ENCODE data around the gene FNBP1L. TPM values are rescaled to one million over a fixed set of nuclear protein-coding genes. Genes with fewer than 3 reads are reported as not detected.

FNBP1L gene
- total and polyA plus RNA-seq, 2 donors (not counting 1 experiment from before 2014, with no cell fraction given), result 0.86 to 5.4 TPM

GRCh38 chr1:93542398-93542797 is 94.5 kb downstream of the FNBP1L start:
- Histone ChIP-seq H3K27me3 (replicated peaks in 1 of 4; ENCODE audit: control extremely low read depth in 1 of 4, control insufficient read depth in 3 of 4, insufficient read depth in 4 of 4, low read length in 3 of 4) (no peaks in the 10 kb centered on the region), H4K20me1 (ENCODE audit: control insufficient read depth, insufficient read depth, low read length, poor library complexity, severe bottlenecking) (no peaks in the 10 kb centered on the region), H3K4me1 (ENCODE audit: control insufficient read depth in 2 of 2, insufficient read depth in 2 of 2, low read length in 2 of 2) (no peaks in the 10 kb centered on the region), H3K36me3 (replicated peaks in 1 of 2; ENCODE audit: control extremely low read depth in 1 of 2, control insufficient read depth in 1 of 2, extremely low read depth in 1 of 2, insufficient read depth in 2 of 2, low read length in 1 of 2) (no peaks in the 10 kb centered on the region), H3K4me2 (replicated peaks; ENCODE audit: low read depth, low read length, poor library complexity, severe bottlenecking) (no peak overlapping the region), H3K9me3 (ENCODE audit: control extremely low read depth in 1 of 3, control insufficient read depth in 2 of 3, insufficient read depth in 1 of 3, low read length in 2 of 3) (no peaks in the 10 kb centered on the region), H2AFZ (ENCODE audit: insufficient read depth, low read depth, low read length, poor library complexity, severe bottlenecking) (no peak overlapping the region), H3K9ac (ENCODE audit: low read length) (no peak overlapping the region), H3K27ac (ENCODE audit: low read length in 2 of 2) (no peak overlapping the region), H3K4me3 (ENCODE audit: control extremely low read depth in 1 of 5, extremely low read depth in 1 of 5, insufficient read depth in 1 of 5, low read depth in 2 of 5, low read length in 4 of 5) (no peak overlapping the region), H3K79me2 (ENCODE audit: control insufficient read depth, insufficient read depth, low read length) (no peaks in the 10 kb centered on the region)
- ChIA-PET CTCF (no interaction called here), POLR2A (interaction anchor here (0.6 kb wide), 1 partner anchor 234 kb away, joined by 4 read pairs; no protein-coding TSS in a partner anchor)
- H3K27me3 Mint-ChIP-seq, result no peaks in the 10 kb centered on the region
- intact Hi-C loops (cut with micrococcal nuclease), result no loop called here
- H3K9me3 Mint-ChIP-seq (ENCODE audit: insufficient read depth), result no peaks in the 10 kb centered on the region
- TF ChIP-seq EZH2 (IDR thresholded peaks at IDR 0.05; ENCODE audit: borderline replicate concordance, insufficient read depth, low read depth, low read length, poor library complexity, severe bottlenecking) (no peak), CTCF (IDR thresholded peaks at IDR 0.05) (no peak)
- ATAC-seq (ENCODE audit: low read depth), result no peak
- H3K4me3 Mint-ChIP-seq, result no peak overlapping the region
- H3K27ac Mint-ChIP-seq, result no peak overlapping the region
- no CpG with 5 or more reads among the region's 1 CpG for WGBS (ENCODE audit: insufficient coverage)
- no peak for DNase-seq
- H3K4me1 Mint-ChIP-seq, result no peaks in the 10 kb centered on the region

GRCh38 chr1:93546162-93546863 is 98.4 kb downstream of the FNBP1L start:
- Histone ChIP-seq H3K27me3 (replicated peaks in 1 of 4; ENCODE audit: control extremely low read depth in 1 of 4, control insufficient read depth in 3 of 4, insufficient read depth in 4 of 4, low read length in 3 of 4) (no peaks in the 10 kb centered on the region), H3K9me3 (ENCODE audit: control extremely low read depth in 1 of 3, control insufficient read depth in 2 of 3, insufficient read depth in 1 of 3, low read length in 2 of 3) (no peaks in the 10 kb centered on the region), H3K9ac (ENCODE audit: low read length) (no peak overlapping the region), H3K36me3 (replicated peaks in 1 of 2; ENCODE audit: control extremely low read depth in 1 of 2, control insufficient read depth in 1 of 2, extremely low read depth in 1 of 2, insufficient read depth in 2 of 2, low read length in 1 of 2) (peaks cover 0 to 10% of the 10 kb centered on the region in 2 experiments), H3K4me1 (ENCODE audit: control insufficient read depth in 2 of 2, insufficient read depth in 2 of 2, low read length in 2 of 2) (no peaks in the 10 kb centered on the region), H4K20me1 (ENCODE audit: control insufficient read depth, insufficient read depth, low read length, poor library complexity, severe bottlenecking) (no peaks in the 10 kb centered on the region), H3K27ac (ENCODE audit: low read length in 2 of 2) (no peak overlapping the region), H3K4me3 (ENCODE audit: control extremely low read depth in 1 of 5, extremely low read depth in 1 of 5, insufficient read depth in 1 of 5, low read depth in 2 of 5, low read length in 4 of 5) (no peak overlapping the region), H3K79me2 (ENCODE audit: control insufficient read depth, insufficient read depth, low read length) (no peaks in the 10 kb centered on the region), H2AFZ (ENCODE audit: insufficient read depth, low read depth, low read length, poor library complexity, severe bottlenecking) (no peak overlapping the region), H3K4me2 (replicated peaks; ENCODE audit: low read depth, low read length, poor library complexity, severe bottlenecking) (no peak overlapping the region)
- no peaks in the 10 kb centered on the region for H3K9me3 Mint-ChIP-seq (ENCODE audit: insufficient read depth)
- ChIA-PET CTCF (interaction anchor here (1.4 kb wide), 1 partner anchor 83 kb away, joined by 3 read pairs; no protein-coding TSS in a partner anchor), POLR2A (no interaction called here)
- no peaks in the 10 kb centered on the region for H3K27me3 Mint-ChIP-seq
- TF ChIP-seq CTCF (IDR thresholded peaks at IDR 0.05) (no peak), EZH2 (IDR thresholded peaks at IDR 0.05; ENCODE audit: borderline replicate concordance, insufficient read depth, low read depth, low read length, poor library complexity, severe bottlenecking) (no peak)
- intact Hi-C loops (cut with micrococcal nuclease), result no loop called here
- H3K4me3 Mint-ChIP-seq, result no peak overlapping the region
- ATAC-seq (ENCODE audit: low read depth) (no peak), DNase-seq (no peak)
- H3K4me1 Mint-ChIP-seq, result no peaks in the 10 kb centered on the region
- 100% methylated on average over 1 of the region's 3 CpGs for WGBS (ENCODE audit: insufficient coverage)
- no peak overlapping the region for H3K27ac Mint-ChIP-seq
